HG03469 (cell line): ENCODE data around the gene GCK.
A peak's percentile ranks its signal among the peaks of the same experiment; 100 is the strongest.

Source experiments
- ATAC-seq: cut with Tn5 transposase; IDR thresholded peaks from one replicate; pipeline ENCODE4 v1.9.1; 2021; ENCODE audit warnings: mild to moderate bottlenecking, moderate library complexity, moderate number of reproducible peaks; ENCODE audit not compliant: unreplicated experiment

GCK gene

GRCh38 chr7:44124822-44125202 is 64.4 kb downstream of the GCK start:
- ATAC-seq = no peak

GRCh38 chr7:44123190-44124003 is 65.8 kb downstream of the GCK start, which contains the start of gene POLD2:
Gene POLD2 (minus strand): TSS chr7:44123548. CDS start chr7:44122053, 1,495 bp downstream.
- peak; percentile 95 for ATAC-seq

GRCh38 chr7:44122529-44122928 is 66.7 kb downstream of the GCK start:
- ATAC-seq = no peak

- no peak for ATAC-seq
These were observed 67.3 kb downstream of the GCK start for GRCh38 chr7:44121761-44122420.

- no peak for ATAC-seq
These were observed 68.8 kb downstream of the GCK start for GRCh38 chr7:44120395-44120794.

- no peak for ATAC-seq
These were observed 69.3 kb downstream of the GCK start for GRCh38 chr7:44119829-44120380.

GRCh38 chr7:44117801-44118429 is 71.3 kb downstream of the GCK start:
- no peak for ATAC-seq

- no peak for ATAC-seq
These were observed 72.2 kb downstream of the GCK start for GRCh38 chr7:44116789-44117666.

- no peak for ATAC-seq
These were observed 73.0 kb downstream of the GCK start for GRCh38 chr7:44116087-44116788.

GRCh38 chr7:44114586-44115310 is 74.5 kb downstream of the GCK start:
- no peak for ATAC-seq

GRCh38 chr7:44113764-44114354 is 75.4 kb downstream of the GCK start:
- no peak for ATAC-seq

- ATAC-seq = no peak
These were observed 76.1 kb downstream of the GCK start for GRCh38 chr7:44112997-44113763.

GRCh38 chr7:44112231-44112996 is 76.8 kb downstream of the GCK start:
- ATAC-seq = no peak

- ATAC-seq = no peak
These were observed 77.5 kb downstream of the GCK start for GRCh38 chr7:44111761-44112160.

- no peak for ATAC-seq
These were observed 78.3 kb downstream of the GCK start for GRCh38 chr7:44110719-44111635.

- ATAC-seq = no peak
These were observed 79.2 kb downstream of the GCK start for GRCh38 chr7:44109991-44110390.
